SK-N-SH (cell line): ENCODE results near the gene GNG12.

Source experiments
- EZH2phosphoT487 ChIP-seq: fragments of 200-600 bp; sonication (generic); IDR thresholded peaks from 2 replicates; pipeline ENCODE4 v1.6.1; 2017; ENCODE audit warnings: low read depth, mixed run types, mild to moderate bottlenecking, antibody characterized with exemption, moderate library complexity, borderline replicate concordance
- MXI1 ChIP-seq: IDR thresholded peaks from 2 replicates; pipeline ENCODE4 v1.6.1; 2012; ENCODE audit warnings: mild to moderate bottlenecking, low read depth, low read length, improper control_type of control experiment
- RAD21 ChIP-seq: IDR thresholded peaks from 2 replicates; pipeline ENCODE4 v1.6.1; 2012; ENCODE audit warnings: mild to moderate bottlenecking, low read length
- REST ChIP-seq: IDR thresholded peaks from 2 replicates; pipeline ENCODE4 v1.6.1; 2012; ENCODE audit warnings: mild to moderate bottlenecking, low read depth, low read length, moderate library complexity

- TF ChIP-seq RAD21 (no peak), MXI1 (no peak), EZH2phosphoT487 (no peak), REST (no peak)
Observed at GRCh38 chr1:67838180-67838910, 5.1 kb upstream of the GNG12 start.
